Hepatic stellate cell (primary cell): ENCODE measurements around the gene SSC5D.

Experiments
- DNase-seq: peaks from one replicate; pipeline ENCODE4 v3.0.0; 2011; ENCODE audit warnings: low spot score

Gene SSC5D

GRCh38 chr19:55473225-55474012 lies 14.8 kb upstream of the SSC5D start:
- no peak for DNase-seq

GRCh38 chr19:55474269-55475265 lies 13.7 kb upstream of the SSC5D start:
- DNase-seq, result no peak

- peak; percentile 100 for DNase-seq
Measured at GRCh38 chr19:55476100-55476775, 12.0 kb upstream of the SSC5D start, which contains the start of gene ZNF628. Gene ZNF628 (plus strand): TSS chr19:55476617. CDS start chr19:55479911, 3,294 bp downstream.

GRCh38 chr19:55477905-55478304 lies 10.3 kb upstream of the SSC5D start:
- no peak for DNase-seq

- no peak for DNase-seq
Measured at GRCh38 chr19:55478364-55478763, 9.9 kb upstream of the SSC5D start.

- DNase-seq, result no peak
Measured at GRCh38 chr19:55479045-55479444, 9.2 kb upstream of the SSC5D start.

- no peak for DNase-seq
Measured at GRCh38 chr19:55479451-55480230, 8.6 kb upstream of the SSC5D start.

- no peak for DNase-seq
Measured at GRCh38 chr19:55481148-55481793, 7.0 kb upstream of the SSC5D start.

- no peak for DNase-seq
Measured at GRCh38 chr19:55481794-55482155, 6.5 kb upstream of the SSC5D start.

- DNase-seq, result no peak
Measured at GRCh38 chr19:55482156-55482961, 5.9 kb upstream of the SSC5D start.

- DNase-seq, result no peak
Measured at GRCh38 chr19:55482967-55483705, 5.1 kb upstream of the SSC5D start.

- DNase-seq, result no peak
Measured at GRCh38 chr19:55483706-55484592, 4.3 kb upstream of the SSC5D start.

- peak; percentile 89 for DNase-seq
Measured at GRCh38 chr19:55484593-55485438, 3.4 kb upstream of the SSC5D start, which contains the start of gene NAT14. Gene NAT14 (plus strand): TSS chr19:55485188. CDS start chr19:55485709, 521 bp downstream.

GRCh38 chr19:55485439-55486011 lies 2.7 kb upstream of the SSC5D start:
- DNase-seq, result no peak

- no peak for DNase-seq
Measured at GRCh38 chr19:55486043-55486970, 1.9 kb upstream of the SSC5D start.
